HG02981 (cell line): ENCODE results near the gene SYT17.
"Not testable (repeated sequence)": the region's sequence is repeated elsewhere in the genome, so short reads cannot be mapped to it uniquely, and the experiment has no call there.

Source experiments
- ATAC-seq: cut with Tn5 transposase; IDR thresholded peaks from one replicate; pipeline ENCODE4 v1.9.1; 2021; ENCODE audit warnings: mild to moderate bottlenecking, moderate library complexity; ENCODE audit not compliant: unreplicated experiment

Gene SYT17

GRCh38 chr16:19170043-19170655, 2.1 kb downstream of the SYT17 start:
- ATAC-seq = no peak

- no peak for ATAC-seq
Observed at GRCh38 chr16:19172098-19172780, 4.2 kb downstream of the SYT17 start.

DNA sequence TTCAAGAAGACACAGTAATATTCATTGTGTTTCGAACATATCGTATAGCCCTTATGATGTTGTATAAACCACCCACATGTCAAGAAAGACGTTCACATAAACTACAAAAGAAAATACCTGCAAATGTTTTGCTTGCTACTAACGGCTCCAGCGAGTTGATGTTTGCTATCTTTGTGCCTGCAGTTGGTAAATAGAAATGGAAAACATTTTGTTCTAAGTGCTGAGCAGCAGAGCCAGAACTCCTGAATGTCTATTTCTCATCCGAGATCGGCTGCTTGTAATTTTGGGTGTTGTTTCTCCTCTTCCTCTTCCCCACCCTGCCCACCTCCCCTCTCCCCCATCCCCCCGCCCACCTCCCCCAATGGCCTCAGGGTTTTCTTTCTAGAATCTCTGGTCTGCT, 5.0 kb downstream of the SYT17 start:
- no peak for ATAC-seq

- no peak for ATAC-seq
Observed at GRCh38 chr16:19173649-19174383, 5.8 kb downstream of the SYT17 start.

- no peak for ATAC-seq
Observed at GRCh38 chr16:19174478-19174877, 6.4 kb downstream of the SYT17 start.

GRCh38 chr16:19175492-19176262, 7.6 kb downstream of the SYT17 start:
- no peak for ATAC-seq

DNA sequence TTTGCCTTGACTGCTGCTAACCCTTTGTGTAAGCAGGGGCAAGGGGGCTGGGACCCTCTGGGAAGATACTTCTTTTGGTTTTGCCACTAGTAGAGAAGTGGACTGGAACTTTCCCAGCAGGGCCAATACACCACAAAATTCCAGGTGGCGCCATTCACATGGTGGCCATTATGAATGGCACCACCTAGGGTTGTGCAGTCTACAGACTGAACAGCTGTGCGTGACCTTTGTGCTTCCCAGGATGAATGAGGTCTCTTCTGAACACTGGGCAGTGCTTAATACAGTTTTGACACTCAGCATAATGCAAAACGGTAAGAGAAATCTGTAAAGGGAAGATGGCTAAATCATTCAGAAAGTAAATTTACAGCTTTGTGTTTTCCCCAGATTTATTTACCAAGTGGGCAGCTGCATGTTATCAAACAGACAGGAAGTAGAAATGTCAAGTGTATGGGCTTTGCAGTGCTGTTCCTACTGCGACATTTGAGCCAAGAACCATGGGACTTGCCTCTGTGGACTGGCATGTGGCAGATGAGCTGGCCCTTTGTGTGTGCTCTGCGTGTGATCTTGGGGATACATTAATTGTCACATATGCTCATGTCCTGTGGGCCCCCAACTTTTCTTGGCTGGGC, 9.2 kb downstream of the SYT17 start:
- ATAC-seq = no peak

- no peak for ATAC-seq
Observed at GRCh38 chr16:19179546-19180490, 11.8 kb downstream of the SYT17 start.

DNA sequence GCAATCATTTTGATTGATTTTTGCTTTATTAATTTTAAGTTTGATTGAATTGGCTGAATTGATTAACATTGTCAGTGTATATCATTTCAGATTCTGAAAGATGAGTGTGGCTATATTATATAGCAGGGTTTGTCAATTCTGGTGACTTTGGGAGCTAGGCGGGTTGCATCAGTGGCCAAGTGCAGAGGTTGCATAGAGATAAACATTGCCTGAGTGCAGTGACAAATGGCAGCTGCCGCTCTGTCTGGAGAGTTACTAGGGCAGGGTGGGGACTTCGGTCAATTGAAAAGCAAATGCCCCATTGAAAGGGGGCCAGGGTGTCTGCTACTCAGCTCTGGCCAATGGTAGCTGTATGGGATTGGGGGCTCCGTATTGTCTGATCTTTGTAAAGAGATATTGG, 12.7 kb downstream of the SYT17 start:
- ATAC-seq = no peak

DNA sequence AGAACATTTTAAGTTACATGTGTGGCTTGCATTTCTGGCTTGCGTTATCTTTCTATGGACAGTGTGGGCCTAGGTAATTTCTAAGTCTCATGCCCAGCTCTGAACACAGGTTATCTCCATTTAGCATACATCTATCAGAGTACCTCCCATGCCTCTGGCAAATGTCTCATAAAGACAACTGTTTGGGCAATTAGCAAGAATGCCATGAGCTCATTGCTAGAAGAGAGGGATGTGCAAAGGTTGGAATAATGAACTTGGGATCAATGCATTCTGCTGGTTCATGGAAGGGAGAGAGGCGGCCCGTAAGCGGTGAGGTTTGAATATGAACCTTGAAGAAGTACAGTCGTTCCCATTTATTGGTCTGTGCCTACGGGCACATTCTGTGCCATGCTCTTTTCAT, 14.4 kb downstream of the SYT17 start:
- ATAC-seq = no peak

- ATAC-seq = no peak
Observed at GRCh38 chr16:19183187-19183586, 15.1 kb downstream of the SYT17 start.

GRCh38 chr16:19184823-19185509, 16.9 kb downstream of the SYT17 start:
- no peak for ATAC-seq

GRCh38 chr16:19185510-19185851, 17.4 kb downstream of the SYT17 start:
- no peak for ATAC-seq

GRCh38 chr16:19186408-19186807, 18.4 kb downstream of the SYT17 start:
- no peak for ATAC-seq

DNA sequence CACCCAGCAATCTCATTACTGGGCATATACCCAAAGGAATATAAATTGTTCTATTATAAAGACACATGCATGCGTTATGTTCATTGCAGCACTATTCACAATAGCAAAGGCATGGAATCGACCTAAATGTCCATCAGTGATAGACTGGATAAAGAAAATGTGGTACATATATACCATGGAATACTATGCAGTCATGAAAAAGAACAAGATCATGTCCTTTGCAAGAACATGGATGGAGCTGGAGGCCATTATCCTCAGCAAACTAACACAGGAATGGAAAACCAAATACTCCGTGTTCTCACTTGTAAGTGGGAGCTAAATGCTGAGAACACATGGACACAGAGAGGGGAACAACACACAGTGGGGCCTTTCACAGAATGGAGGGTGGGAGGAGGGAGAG, 19.9 kb downstream of the SYT17 start:
- not testable (repeated sequence) for ATAC-seq

GRCh38 chr16:19188406-19188805, 20.4 kb downstream of the SYT17 start:
- ATAC-seq = no peak

- no peak for ATAC-seq
Observed at GRCh38 chr16:19192865-19193264, 24.8 kb downstream of the SYT17 start.

- ATAC-seq = no peak
Observed at GRCh38 chr16:19196871-19197270, 28.8 kb downstream of the SYT17 start.

GRCh38 chr16:19203374-19203966, 35.4 kb downstream of the SYT17 start:
- no peak for ATAC-seq
